Immature natural killer cell (primary cell): ENCODE results near the gene CCNF. TPM values are rescaled to one million over a fixed set of nuclear protein-coding genes. Genes with fewer than 3 reads are reported as not detected.
A peak's percentile ranks its signal among the peaks of the same experiment; 100 is the strongest.
"Not testable (repeated sequence)": the region's sequence is repeated elsewhere in the genome, so short reads cannot be mapped to it uniquely, and the experiment has no call there.

Experiments used
- DNase-seq, 3 donors: peaks; one replicate each; pipeline ENCODE4 v3.0.0; 2022; ENCODE audit warnings: mixed read lengths in 1 of 3
- H3K27ac Mint-ChIP-seq, 6 donors: one replicate each; pipeline ENCODE4 v1.8.0; 2020; ENCODE audit warnings: mixed read lengths in 6 of 6, mild to moderate bottlenecking in 5 of 6, inconsistent platforms in 4 of 6, moderate library complexity in 3 of 6
- H3K27me3 Mint-ChIP-seq, 3 donors: one replicate each; pipeline ENCODE4 v1.8.0; 2020 to 2021; ENCODE audit warnings: low read depth in 3 of 3, mild to moderate bottlenecking in 3 of 3, mixed read lengths in 3 of 3, moderate library complexity in 3 of 3, inconsistent platforms in 1 of 3
- H3K36me3 Mint-ChIP-seq, 3 donors: one replicate each; pipeline ENCODE4 v1.8.0; 2020; ENCODE audit warnings: mixed read lengths in 3 of 3, inconsistent platforms in 2 of 3, mild to moderate bottlenecking in 2 of 3
- H3K4me1 Mint-ChIP-seq, 2 donors: one replicate each; pipeline ENCODE4 v1.8.0; 2020; ENCODE audit warnings: inconsistent platforms in 2 of 2, mild to moderate bottlenecking in 2 of 2, mixed read lengths in 2 of 2, moderate library complexity in 1 of 2
- H3K4me3 Mint-ChIP-seq, 5 donors: one replicate each; pipeline ENCODE4 v1.8.0; 2020; ENCODE audit warnings: mild to moderate bottlenecking in 5 of 5, mixed read lengths in 5 of 5, inconsistent platforms in 3 of 5, moderate library complexity in 3 of 5
- H3K9me3 Mint-ChIP-seq, 6 donors: one replicate each; pipeline ENCODE4 v1.8.0; 2020; ENCODE audit warnings: mild to moderate bottlenecking in 6 of 6, mixed read lengths in 6 of 6, inconsistent platforms in 4 of 6, moderate library complexity in 3 of 6
- polyA plus RNA-seq, 3 donors: library from polyadenylated mRNA; unstranded; fragments of 300-500 nt; fragmentation: Illumina TruSeq; gene quantifications; one replicate each; pipeline ENCODE4 v1.2.3, GENCODE V29; 2021

Gene CCNF
- 10 to 100 TPM in 1 of 3 donors, 1 to 10 TPM in 2; 1.5 to 10.9 (median 4.5) TPM for polyA plus RNA-seq

- Mint-ChIP-seq H3K27me3 (peaks cover 0 to 10% (median 0%) of the 10 kb centered on the region in 3 donors), H3K4me1 (peaks cover 19 to 20% of the 10 kb centered on the region in 2 donors), H3K36me3 (peaks cover 0 to 4% (median 3%) of the 10 kb centered on the region in 3 donors), H3K4me3 (peak within 1 kb of the TSS; percentile 86 to 92 (median 89)), H3K9me3 (no peaks in the 10 kb centered on the region), H3K27ac (peak within 1 kb of the TSS in 5 of 6 donors; percentile 61 to 80 (median 73))
- peak; percentile 89 to 93 (median 93) for DNase-seq
These were observed at the start of gene CCNF for GRCh38 chr16:2429034-2429770. CCNF (plus strand) TSS chr16:2429447; CDS start chr16:2429482, 35 bp downstream.

- H3K4me1 Mint-ChIP-seq = no peaks in the 10 kb centered on the region
- no peak overlapping the region for H3K27ac Mint-ChIP-seq
- no peak overlapping the region for H3K4me3 Mint-ChIP-seq
These were observed 45.7 kb upstream of the CCNF start for GRCh38 chr16:2383501-2383900.

GRCh38 chr16:2384426-2384825 is 44.8 kb upstream of the CCNF start:
- H3K27ac Mint-ChIP-seq = no peak overlapping the region
- H3K27me3 Mint-ChIP-seq = peaks cover 0 to 8% (median 5%) of the 10 kb centered on the region in 3 donors
- H3K4me1 Mint-ChIP-seq = no peaks in the 10 kb centered on the region
- no peaks in the 10 kb centered on the region for H3K36me3 Mint-ChIP-seq
- H3K9me3 Mint-ChIP-seq = peaks cover 0 to 5% (median under 1%) of the 10 kb centered on the region in 6 donors
- no peak overlapping the region for H3K4me3 Mint-ChIP-seq
- no peak for DNase-seq

More at GRCh38 chr16:2383501-2383900, 45.7 kb upstream of the CCNF start:
- Mint-ChIP-seq H3K9me3 (peaks cover 0 to 3% (median 0%) of the 10 kb centered on the region in 6 donors), H3K27me3 (peaks cover 0 to 8% (median 3%) of the 10 kb centered on the region in 3 donors), H3K36me3 (no peaks in the 10 kb centered on the region)
- no peak for DNase-seq

- H3K4me1 Mint-ChIP-seq = no peaks in the 10 kb centered on the region
- no peak overlapping the region for H3K27ac Mint-ChIP-seq
- no peaks in the 10 kb centered on the region for H3K36me3 Mint-ChIP-seq
- peaks cover 0 to 5% (median 2%) of the 10 kb centered on the region in 6 donors for H3K9me3 Mint-ChIP-seq
- DNase-seq = no peak
- peaks cover 0 to 8% (median 5%) of the 10 kb centered on the region in 3 donors for H3K27me3 Mint-ChIP-seq
- H3K4me3 Mint-ChIP-seq = no peak overlapping the region
These were observed 43.9 kb upstream of the CCNF start for GRCh38 chr16:2385190-2385836.

- not testable (repeated sequence) for DNase-seq, H3K4me3 Mint-ChIP-seq, H3K36me3 Mint-ChIP-seq, H3K9me3 Mint-ChIP-seq, H3K4me1 Mint-ChIP-seq, H3K27me3 Mint-ChIP-seq, H3K27ac Mint-ChIP-seq
These were observed 43.3 kb upstream of the CCNF start for GRCh38 chr16:2385982-2386381.

GRCh38 chr16:2386990-2387389 is 42.3 kb upstream of the CCNF start:
- DNase-seq = no peak
- Mint-ChIP-seq H3K9me3 (peaks cover 0 to 5% (median 2%) of the 10 kb centered on the region in 6 donors), H3K4me1 (no peaks in the 10 kb centered on the region), H3K4me3 (no peak overlapping the region), H3K27me3 (peaks cover 0 to 5% (median 5%) of the 10 kb centered on the region in 3 donors), H3K36me3 (no peaks in the 10 kb centered on the region), H3K27ac (no peak overlapping the region)

GRCh38 chr16:2388139-2388874 is 40.9 kb upstream of the CCNF start:
- Mint-ChIP-seq H3K27ac (no peak overlapping the region), H3K4me3 (no peak overlapping the region), H3K27me3 (peaks cover 0 to 5% (median 3%) of the 10 kb centered on the region in 3 donors), H3K9me3 (peaks cover 0 to 5% (median 2%) of the 10 kb centered on the region in 6 donors), H3K36me3 (no peaks in the 10 kb centered on the region), H3K4me1 (no peaks in the 10 kb centered on the region)
- no peak for DNase-seq

- Mint-ChIP-seq H3K27me3 (peaks cover 0 to 5% (median 3%) of the 10 kb centered on the region in 3 donors), H3K9me3 (peaks cover 0 to 5% (median 2%) of the 10 kb centered on the region in 6 donors), H3K4me1 (no peaks in the 10 kb centered on the region), H3K36me3 (no peaks in the 10 kb centered on the region), H3K4me3 (no peak overlapping the region), H3K27ac (no peak overlapping the region)
- DNase-seq = no peak
These were observed 40.3 kb upstream of the CCNF start for GRCh38 chr16:2388875-2389433.

GRCh38 chr16:2392025-2392424 is 37.2 kb upstream of the CCNF start:
- peaks cover 0 to 4% (median 3%) of the 10 kb centered on the region in 3 donors for H3K27me3 Mint-ChIP-seq
- H3K27ac Mint-ChIP-seq = no peak overlapping the region
- no peaks in the 10 kb centered on the region for H3K4me1 Mint-ChIP-seq
- peaks cover 0 to 5% (median 2%) of the 10 kb centered on the region in 6 donors for H3K9me3 Mint-ChIP-seq
- DNase-seq = no peak
- no peak overlapping the region for H3K4me3 Mint-ChIP-seq
- no peaks in the 10 kb centered on the region for H3K36me3 Mint-ChIP-seq

GRCh38 chr16:2398520-2398919 is 30.7 kb upstream of the CCNF start:
- H3K9me3 Mint-ChIP-seq = no peaks in the 10 kb centered on the region
- no peak for DNase-seq
- H3K27me3 Mint-ChIP-seq = peaks cover 0 to 2% (median 0%) of the 10 kb centered on the region in 3 donors
- no peak overlapping the region for H3K27ac Mint-ChIP-seq
- H3K36me3 Mint-ChIP-seq = no peaks in the 10 kb centered on the region
- H3K4me1 Mint-ChIP-seq = no peaks in the 10 kb centered on the region
- no peak overlapping the region for H3K4me3 Mint-ChIP-seq

GRCh38 chr16:2404099-2404498 is 25.1 kb upstream of the CCNF start:
- H3K36me3 Mint-ChIP-seq = no peaks in the 10 kb centered on the region
- no peaks in the 10 kb centered on the region for H3K4me1 Mint-ChIP-seq
- H3K9me3 Mint-ChIP-seq = no peaks in the 10 kb centered on the region
- H3K4me3 Mint-ChIP-seq = no peak overlapping the region
- peaks cover 2 to 4% (median 4%) of the 10 kb centered on the region in 3 donors for H3K27me3 Mint-ChIP-seq
- H3K27ac Mint-ChIP-seq = no peak overlapping the region
- no peak for DNase-seq

- no peaks in the 10 kb centered on the region for H3K4me1 Mint-ChIP-seq
- H3K27me3 Mint-ChIP-seq = peaks cover 5 to 9% (median 6%) of the 10 kb centered on the region in 3 donors
- H3K36me3 Mint-ChIP-seq = no peaks in the 10 kb centered on the region
- H3K9me3 Mint-ChIP-seq = no peaks in the 10 kb centered on the region
- H3K27ac Mint-ChIP-seq = no peak overlapping the region
- H3K4me3 Mint-ChIP-seq = no peak overlapping the region
- DNase-seq = no peak
These were observed 14.2 kb upstream of the CCNF start for GRCh38 chr16:2415085-2415484.

- no peak for DNase-seq
- H3K4me1 Mint-ChIP-seq = peaks cover 21 to 22% of the 10 kb centered on the region in 2 donors
- H3K4me3 Mint-ChIP-seq = no peak overlapping the region
- no peaks in the 10 kb centered on the region for H3K36me3 Mint-ChIP-seq
- H3K9me3 Mint-ChIP-seq = no peaks in the 10 kb centered on the region
- H3K27ac Mint-ChIP-seq = no peak overlapping the region
- peaks cover 0 to 6% (median 4%) of the 10 kb centered on the region in 3 donors for H3K27me3 Mint-ChIP-seq
These were observed 9.2 kb upstream of the CCNF start for GRCh38 chr16:2420035-2420434.
